Colonic mucosa (tissue), 4 donors: ENCODE data around the gene DUSP3. TPM values are rescaled to one million over a fixed set of nuclear protein-coding genes. Genes with fewer than 3 reads are reported as not detected.

Experiments
- DNase-seq: peaks from one replicate; pipeline ENCODE4 v3.0.0-alpha.2; 2020
- H3K27ac ChIP-seq: fragments of 200-600 bp; one replicate; pipeline ENCODE4 v1.8.0; 2021
- H3K27me3 ChIP-seq: fragments of 200-600 bp; one replicate; pipeline ENCODE4 v1.8.0; 2021
- H3K36me3 ChIP-seq: fragments of 200-600 bp; one replicate; pipeline ENCODE4 v1.8.0; 2021
- H3K4me1 ChIP-seq: fragments of 200-600 bp; one replicate; pipeline ENCODE4 v1.8.0; 2021; ENCODE audit warnings: mild to moderate bottlenecking
- H3K4me3 ChIP-seq: fragments of 200-600 bp; one replicate; pipeline ENCODE4 v1.8.0; 2021
- H3K9ac ChIP-seq, 2 donors: one replicate each; pipeline ENCODE4 v1.7.0; 2013; ENCODE audit warnings: control low read depth in 2 of 2, low read depth in 2 of 2, low read length in 2 of 2
- H3K9me3 ChIP-seq: fragments of 200-600 bp; one replicate; pipeline ENCODE4 v1.8.0; 2021
- intact Hi-C: fragments of 100-400 bp; cut with DNase I; formaldehyde crosslinking; loops from one replicate; pipeline ENCODE4 v1.14.1; 2022
- total RNA-seq, 2 donors: library from RNA; stranded (reverse); fragmentation: NEBNext Ultra II Directional in 1 of 2; extraction: Animal tissue kit (Norgen Biotek cat#: 25700) in 1 of 2; gene quantifications; one replicate each; pipeline ENCODE4 v1.2.1, GENCODE V29; 2021
- TF ChIP-seq, protein P1 (sequence below): fragments of 200-600 bp; IDR thresholded peaks from one replicate; pipeline ENCODE4 v1.8.0; 2022; ENCODE audit warnings: antibody characterized with exemption, mild to moderate bottlenecking
- donor health status: healthy.
- donor health status: DM: no; HTN: no; CAD: no.
- donor health status: DM: no; HTN: no; CAD: no.

Gene DUSP3
- total RNA-seq, 2 donors from 2014 or later: 43.4 to 68.7 TPM

DNA sequence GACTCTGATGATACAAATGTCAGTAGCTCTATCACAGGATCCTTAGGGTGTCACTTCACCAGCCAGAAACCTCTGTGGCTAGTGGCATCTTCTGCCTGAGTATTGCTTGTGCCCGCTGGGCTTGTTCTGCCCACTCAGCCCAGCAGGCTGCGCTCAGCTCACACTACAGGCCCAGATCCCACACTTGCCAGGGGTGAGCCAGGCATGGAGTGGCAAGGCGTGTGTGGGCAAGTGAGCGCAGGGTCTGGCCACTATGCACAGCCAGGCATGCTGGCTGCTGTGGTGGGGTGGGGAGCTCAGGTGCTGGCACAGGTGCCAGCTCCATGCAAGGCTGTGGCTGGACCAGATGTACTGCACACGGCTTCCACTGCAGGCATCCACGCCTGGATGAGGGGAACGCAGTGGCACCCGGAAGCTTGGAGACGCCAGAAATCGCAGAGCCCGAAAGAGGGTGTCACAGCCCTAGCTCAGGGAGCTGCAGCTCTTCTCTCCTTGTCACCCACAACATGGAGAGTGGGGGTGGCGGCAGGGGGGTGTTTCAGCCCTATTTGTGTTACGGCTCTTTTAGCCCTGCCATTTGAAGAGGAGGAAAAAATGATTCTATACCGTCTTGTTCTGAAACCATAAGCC, 11.6 kb upstream of the DUSP3 start:
- TF ChIP-seq, protein P1, sequence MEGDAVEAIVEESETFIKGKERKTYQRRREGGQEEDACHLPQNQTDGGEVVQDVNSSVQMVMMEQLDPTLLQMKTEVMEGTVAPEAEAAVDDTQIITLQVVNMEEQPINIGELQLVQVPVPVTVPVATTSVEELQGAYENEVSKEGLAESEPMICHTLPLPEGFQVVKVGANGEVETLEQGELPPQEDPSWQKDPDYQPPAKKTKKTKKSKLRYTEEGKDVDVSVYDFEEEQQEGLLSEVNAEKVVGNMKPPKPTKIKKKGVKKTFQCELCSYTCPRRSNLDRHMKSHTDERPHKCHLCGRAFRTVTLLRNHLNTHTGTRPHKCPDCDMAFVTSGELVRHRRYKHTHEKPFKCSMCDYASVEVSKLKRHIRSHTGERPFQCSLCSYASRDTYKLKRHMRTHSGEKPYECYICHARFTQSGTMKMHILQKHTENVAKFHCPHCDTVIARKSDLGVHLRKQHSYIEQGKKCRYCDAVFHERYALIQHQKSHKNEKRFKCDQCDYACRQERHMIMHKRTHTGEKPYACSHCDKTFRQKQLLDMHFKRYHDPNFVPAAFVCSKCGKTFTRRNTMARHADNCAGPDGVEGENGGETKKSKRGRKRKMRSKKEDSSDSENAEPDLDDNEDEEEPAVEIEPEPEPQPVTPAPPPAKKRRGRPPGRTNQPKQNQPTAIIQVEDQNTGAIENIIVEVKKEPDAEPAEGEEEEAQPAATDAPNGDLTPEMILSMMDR: no peak
- Histone ChIP-seq H3K36me3 (no peaks in the 10 kb centered on the region), H3K4me1 (no peaks in the 10 kb centered on the region), H3K27ac (no peak overlapping the region), H3K9ac (no peak overlapping the region), H3K27me3 (no peaks in the 10 kb centered on the region), H3K9me3 (no peaks in the 10 kb centered on the region), H3K4me3 (no peak overlapping the region)
- intact Hi-C loops: no loop called here
- DNase-seq: no peak

DNA sequence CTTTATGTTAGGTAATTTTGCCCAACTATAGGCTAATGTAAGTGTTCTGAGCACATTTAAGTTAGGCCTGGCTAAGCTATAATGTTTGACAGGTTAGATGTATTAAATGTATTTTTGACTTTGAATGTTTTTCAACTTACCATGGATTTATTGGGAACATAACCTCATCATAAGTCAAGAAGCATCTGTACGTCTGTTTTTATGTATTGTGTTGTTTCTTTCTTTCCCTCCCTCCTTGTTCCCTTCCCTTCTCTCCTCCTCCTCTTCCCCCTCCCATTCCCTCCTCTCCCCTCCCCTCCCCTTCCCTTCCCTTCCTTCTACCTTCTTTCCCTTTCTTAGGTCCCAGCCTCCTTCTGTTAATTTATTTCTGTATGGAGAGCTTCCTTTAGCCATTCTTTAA, 10.7 kb upstream of the DUSP3 start:
- intact Hi-C loops: loop anchor here (5.0 kb wide), 1 partner anchor 58 kb away; the partner anchor contains the start of gene CD300LG
- H3K9ac ChIP-seq: no peak overlapping the region

DNA sequence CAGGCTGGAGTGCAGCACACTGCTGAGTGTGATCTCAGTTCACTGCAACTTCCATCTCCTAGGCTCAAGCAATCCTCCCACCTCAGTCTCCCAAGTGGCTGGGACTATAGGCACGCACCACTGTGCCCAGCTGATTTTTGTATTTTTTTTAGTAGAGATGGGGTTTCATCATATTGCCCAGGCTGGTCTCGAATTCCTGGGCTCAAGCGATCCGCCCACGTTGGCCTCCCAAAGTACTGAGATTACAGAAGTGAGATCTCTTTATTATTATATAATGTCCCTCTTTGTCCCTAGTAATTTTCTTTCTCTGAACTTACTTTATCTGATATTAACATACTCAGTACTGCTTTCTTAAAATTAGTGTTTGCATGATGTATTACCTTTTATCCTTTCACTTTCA, 9.8 kb upstream of the DUSP3 start:
- Histone ChIP-seq H3K4me3 (no peak overlapping the region), H3K4me1 (no peaks in the 10 kb centered on the region), H3K27ac (no peak overlapping the region), H3K27me3 (no peaks in the 10 kb centered on the region), H3K9ac (no peak overlapping the region), H3K9me3 (no peaks in the 10 kb centered on the region), H3K36me3 (no peaks in the 10 kb centered on the region)
- no peak for DNase-seq
- TF ChIP-seq, protein P1: no peak
- intact Hi-C loops: loop anchor here (5.0 kb wide), 1 partner anchor 59 kb away; the partner anchor contains the start of gene CD300LG

More for the DNA sequence above, 10.7 kb upstream of the DUSP3 start:
- H3K27ac ChIP-seq: no peak overlapping the region
- no peak overlapping the region for H3K4me3 ChIP-seq
- TF ChIP-seq, protein P1: no peak
- H3K27me3 ChIP-seq: no peaks in the 10 kb centered on the region
- no peaks in the 10 kb centered on the region for H3K9me3 ChIP-seq
- no peak for DNase-seq
- no peaks in the 10 kb centered on the region for H3K36me3 ChIP-seq
- H3K4me1 ChIP-seq: no peaks in the 10 kb centered on the region

DNA sequence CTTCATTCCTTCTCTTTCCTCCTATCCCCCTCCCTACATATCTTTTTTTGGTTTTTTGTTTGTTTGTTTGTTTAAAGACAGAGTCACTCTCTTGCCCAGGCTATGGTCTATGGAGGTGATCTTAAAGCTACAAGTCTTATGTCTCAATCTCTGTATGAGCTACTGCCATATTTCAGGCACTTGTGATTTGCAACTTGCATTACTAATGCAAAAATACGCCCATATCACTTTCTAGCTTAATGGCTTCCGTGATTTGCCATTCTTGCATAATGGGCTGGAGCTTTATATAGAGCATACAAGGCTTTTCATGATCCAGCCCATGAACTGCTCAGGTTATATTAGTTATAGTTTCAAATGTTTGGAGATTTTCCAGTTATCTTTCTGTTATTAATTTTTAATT, 9.0 kb upstream of the DUSP3 start:
- Histone ChIP-seq H3K36me3 (no peaks in the 10 kb centered on the region), H3K9ac (no peak overlapping the region), H3K4me1 (no peaks in the 10 kb centered on the region), H3K27me3 (no peaks in the 10 kb centered on the region), H3K27ac (no peak overlapping the region), H3K4me3 (no peak overlapping the region), H3K9me3 (no peaks in the 10 kb centered on the region)
- no peak for DNase-seq
- TF ChIP-seq, protein P1: no peak
- intact Hi-C loops: loop anchor here (5.0 kb wide), 1 partner anchor 60 kb away; the partner anchor contains the start of gene CD300LG

DNA sequence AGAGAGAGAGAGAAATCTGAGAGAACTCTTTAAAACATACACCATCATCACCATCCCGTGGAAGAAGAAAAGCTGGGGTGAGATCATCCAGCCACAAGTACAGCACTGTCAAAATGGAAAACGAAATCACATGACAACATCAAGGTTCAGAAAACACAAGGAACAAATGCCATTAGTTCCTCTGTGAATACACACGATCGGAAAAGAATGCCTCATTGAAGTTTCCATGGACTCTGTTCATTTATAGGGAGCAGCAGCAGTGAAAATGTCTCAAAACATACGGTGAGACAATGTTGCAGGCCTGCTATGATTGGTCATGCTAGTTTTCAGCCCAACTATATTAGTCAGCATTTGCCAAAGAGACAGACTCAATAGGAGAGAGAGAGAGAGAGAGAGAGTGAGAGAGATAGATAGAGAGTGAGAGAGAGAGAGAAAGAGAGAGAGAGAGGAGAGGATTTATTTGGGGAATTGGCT, 5.9 kb upstream of the DUSP3 start:
- H3K36me3 ChIP-seq: no peaks in the 10 kb centered on the region
- no peak for DNase-seq
- no peak overlapping the region for H3K27ac ChIP-seq
- TF ChIP-seq, protein P1: no peak
- H3K4me3 ChIP-seq: no peak overlapping the region
- H3K9ac ChIP-seq: no peak overlapping the region
- H3K27me3 ChIP-seq: no peaks in the 10 kb centered on the region
- no peaks in the 10 kb centered on the region for H3K4me1 ChIP-seq
- intact Hi-C loops: loop anchor here (5.0 kb wide), 1 partner anchor 63 kb away; the partner anchor contains the start of gene CD300LG
- H3K9me3 ChIP-seq: no peaks in the 10 kb centered on the region
